Activated effector memory CD4-positive, alpha-beta T cell treated with Interleukin-2 at 50 U/mL for 16 hours (primary cell): ENCODE data around the gene NDUFA11.
A peak's percentile ranks its signal among the peaks of the same experiment; 100 is the strongest.

Experiments
- DNase-seq: peaks from one replicate; pipeline ENCODE4 v3.0.0-alpha.2; 2020

Gene NDUFA11

GRCh38 chr19:5903624-5904351 lies at the start of gene NDUFA11:
Gene NDUFA11, minus strand, starts transcription at chr19:5903790. Its CDS starts 82 bp downstream, at chr19:5903708.
- DNase-seq = peak; percentile 93

GRCh38 chr19:5953030-5953589 lies 49.5 kb upstream of the NDUFA11 start:
- no peak for DNase-seq

- DNase-seq = no peak
Observed at GRCh38 chr19:5952193-5953029, 48.8 kb upstream of the NDUFA11 start.

DNA sequence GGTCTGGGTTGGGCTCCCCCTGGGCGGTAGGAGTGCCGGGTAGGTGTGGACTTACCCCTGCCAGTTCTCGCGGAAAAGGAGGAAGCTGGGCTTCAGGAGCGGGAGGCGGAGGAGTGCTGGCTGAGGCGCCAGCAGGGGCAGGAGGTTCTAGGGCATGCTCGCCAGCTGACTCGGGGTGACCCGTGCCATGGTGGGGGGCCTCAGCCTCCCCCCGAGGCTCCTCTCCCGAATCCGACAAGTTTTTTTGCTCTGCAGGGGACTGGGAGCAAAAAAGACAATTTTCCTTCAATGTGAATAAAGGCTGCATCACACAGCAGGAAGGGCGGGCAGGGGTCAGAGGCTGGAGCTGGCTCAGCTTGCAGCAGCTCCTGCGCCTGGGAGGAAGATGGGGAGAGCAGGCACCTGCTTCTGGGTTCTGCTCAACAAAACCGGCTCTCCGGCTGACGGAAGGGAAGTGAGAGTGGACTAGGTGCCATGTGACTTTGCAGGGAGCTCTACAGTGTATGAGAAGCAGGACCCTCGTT lies 47.8 kb upstream of the NDUFA11 start:
- DNase-seq = no peak

DNA sequence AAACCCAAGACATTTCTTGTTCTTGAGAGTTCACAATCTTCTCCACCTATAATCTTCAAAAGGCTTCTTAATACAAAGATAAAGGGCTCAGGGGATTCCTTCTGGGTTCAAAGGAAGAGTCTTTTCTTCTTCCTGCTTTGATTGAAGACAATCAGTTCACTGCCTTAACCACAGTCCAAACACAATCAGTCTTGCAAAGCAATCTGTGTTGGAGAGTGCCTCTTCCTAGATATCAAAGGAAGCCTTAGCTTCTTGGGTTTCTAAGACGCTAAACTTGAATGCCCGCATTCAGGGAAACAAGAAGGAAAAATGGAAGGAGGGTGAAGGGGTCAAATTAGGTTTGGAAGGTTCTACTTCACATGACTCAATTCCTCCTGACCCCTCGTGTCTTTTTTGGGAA lies 47.2 kb upstream of the NDUFA11 start:
- no peak for DNase-seq

DNA sequence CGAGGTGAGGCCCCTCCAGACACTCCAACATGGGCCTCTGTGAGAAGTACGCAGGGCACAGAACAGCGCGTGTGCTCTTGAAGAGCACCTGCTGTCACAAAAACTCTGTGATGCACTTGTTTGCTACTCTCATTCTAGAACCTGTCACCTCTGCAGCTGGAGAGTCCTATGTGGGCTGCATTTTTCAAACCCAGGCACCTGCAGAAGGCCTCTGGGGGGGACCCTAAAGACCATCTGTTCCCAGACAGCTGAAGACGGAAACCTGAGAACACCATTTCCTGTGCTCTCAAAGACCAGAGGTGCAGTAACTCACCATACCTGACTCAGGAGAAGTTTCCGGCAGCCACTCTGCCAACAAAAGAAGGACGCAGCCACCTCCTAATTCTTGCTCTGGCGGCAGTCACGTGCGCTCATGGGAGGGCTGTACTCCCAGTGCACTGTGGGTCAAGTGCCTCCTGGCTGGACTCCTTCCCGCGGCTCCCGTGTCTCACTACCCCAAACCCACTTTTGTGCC lies 46.3 kb upstream of the NDUFA11 start:
- DNase-seq = peak; percentile 29

DNA sequence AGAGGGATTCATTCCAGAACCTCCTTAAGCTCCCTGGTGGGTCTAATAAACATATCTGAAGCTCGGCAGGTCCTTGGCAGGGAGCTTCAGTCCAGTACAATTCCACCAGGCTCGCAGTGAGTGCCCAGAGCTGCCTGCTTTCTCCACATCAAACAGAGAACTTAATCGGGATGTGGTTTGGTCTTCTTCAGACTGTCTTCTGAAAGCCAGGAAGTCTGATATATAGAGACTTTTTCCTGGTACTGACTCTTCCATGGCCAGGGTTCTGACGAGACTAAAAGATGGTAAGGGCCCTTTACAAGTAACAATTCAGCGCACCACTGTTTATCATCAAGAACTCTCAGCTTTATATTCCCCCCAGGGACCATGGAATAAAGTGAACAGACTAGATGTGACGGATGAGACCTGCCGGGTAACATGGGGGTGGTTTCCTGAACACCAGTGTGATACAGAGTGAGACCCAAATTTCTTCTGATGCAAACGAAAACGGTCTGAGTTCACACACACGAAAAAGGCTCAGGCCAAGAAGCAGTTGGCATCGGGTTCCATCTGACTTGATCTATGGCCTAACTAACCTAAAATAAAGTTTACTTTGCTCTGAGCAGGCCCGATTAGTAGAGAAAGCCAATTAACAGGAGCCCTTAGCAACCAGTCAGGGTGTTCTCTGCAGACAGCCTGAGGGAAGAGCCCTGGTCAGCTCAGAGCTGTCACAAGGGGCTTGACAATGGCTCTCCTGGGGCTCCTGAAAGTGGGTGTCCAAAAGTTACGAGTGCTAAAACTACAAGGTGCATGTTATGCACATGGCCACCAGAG lies 45.4 kb upstream of the NDUFA11 start:
- DNase-seq = no peak

DNA sequence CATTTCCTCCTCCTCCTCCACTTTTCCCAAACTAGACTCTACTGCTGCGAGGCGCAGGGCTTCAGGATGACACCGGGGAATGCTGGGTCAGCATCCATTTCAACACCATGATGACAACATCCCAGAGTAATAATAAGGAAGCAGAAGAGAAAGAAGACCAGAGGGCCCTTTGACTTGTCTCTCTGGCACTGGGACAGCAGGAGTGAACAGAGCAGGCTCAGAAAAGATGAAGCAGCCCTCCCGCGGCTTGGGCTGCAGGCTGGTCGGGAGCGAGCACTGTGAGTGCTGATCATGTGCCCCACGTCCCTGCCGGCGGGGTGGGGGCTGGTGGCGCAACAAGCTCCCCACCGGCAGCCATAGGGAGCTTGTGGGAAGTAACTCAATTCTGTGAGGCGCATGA lies 43.8 kb upstream of the NDUFA11 start:
- no peak for DNase-seq

- no peak for DNase-seq
Observed at GRCh38 chr19:5943623-5944022, 40.0 kb upstream of the NDUFA11 start.

GRCh38 chr19:5943045-5943444 lies 39.5 kb upstream of the NDUFA11 start:
- no peak for DNase-seq

DNA sequence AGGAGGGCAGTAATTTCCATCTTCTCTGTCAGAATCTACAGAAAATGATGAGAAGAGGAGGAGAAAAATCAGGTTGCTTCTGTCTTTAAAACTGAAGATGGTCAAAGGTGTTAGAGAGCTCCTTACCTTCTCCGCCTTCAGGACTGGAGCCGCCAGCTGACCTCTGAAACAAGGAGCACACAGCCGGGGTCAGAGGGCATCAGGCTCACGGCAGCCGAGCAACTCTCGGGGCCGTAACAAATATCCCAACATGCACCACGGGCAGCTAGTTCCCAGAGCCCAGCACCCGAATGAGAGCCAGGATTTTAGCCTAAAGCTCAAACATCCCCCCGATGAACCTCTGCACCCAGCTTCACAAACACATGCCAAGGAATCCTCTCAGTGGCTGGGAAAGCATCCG lies 38.1 kb upstream of the NDUFA11 start:
- no peak for DNase-seq

GRCh38 chr19:5940260-5941208 lies 36.9 kb upstream of the NDUFA11 start:
- no peak for DNase-seq

DNA sequence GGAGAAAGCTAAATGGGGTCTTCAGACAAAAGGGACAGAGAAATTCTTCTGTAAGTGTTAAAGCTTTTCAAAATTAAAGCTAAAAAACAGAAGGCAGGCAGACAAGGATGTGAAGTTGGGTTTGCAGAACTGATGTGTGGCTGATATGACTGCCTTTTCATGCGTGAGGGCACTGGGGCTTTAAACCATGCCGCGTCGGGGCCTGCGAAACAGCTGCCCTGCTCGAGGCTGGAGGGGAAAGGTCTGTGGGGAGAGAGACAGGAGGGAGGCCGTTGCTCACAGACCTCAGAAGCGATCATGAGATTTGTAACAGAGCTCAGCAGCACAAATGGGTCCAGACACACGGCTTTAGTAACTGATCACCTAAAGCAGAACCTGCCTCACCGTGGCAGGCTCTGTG lies 34.0 kb upstream of the NDUFA11 start:
- DNase-seq = no peak

- DNase-seq = no peak
Observed at GRCh38 chr19:5936292-5936592, 32.7 kb upstream of the NDUFA11 start.

DNA sequence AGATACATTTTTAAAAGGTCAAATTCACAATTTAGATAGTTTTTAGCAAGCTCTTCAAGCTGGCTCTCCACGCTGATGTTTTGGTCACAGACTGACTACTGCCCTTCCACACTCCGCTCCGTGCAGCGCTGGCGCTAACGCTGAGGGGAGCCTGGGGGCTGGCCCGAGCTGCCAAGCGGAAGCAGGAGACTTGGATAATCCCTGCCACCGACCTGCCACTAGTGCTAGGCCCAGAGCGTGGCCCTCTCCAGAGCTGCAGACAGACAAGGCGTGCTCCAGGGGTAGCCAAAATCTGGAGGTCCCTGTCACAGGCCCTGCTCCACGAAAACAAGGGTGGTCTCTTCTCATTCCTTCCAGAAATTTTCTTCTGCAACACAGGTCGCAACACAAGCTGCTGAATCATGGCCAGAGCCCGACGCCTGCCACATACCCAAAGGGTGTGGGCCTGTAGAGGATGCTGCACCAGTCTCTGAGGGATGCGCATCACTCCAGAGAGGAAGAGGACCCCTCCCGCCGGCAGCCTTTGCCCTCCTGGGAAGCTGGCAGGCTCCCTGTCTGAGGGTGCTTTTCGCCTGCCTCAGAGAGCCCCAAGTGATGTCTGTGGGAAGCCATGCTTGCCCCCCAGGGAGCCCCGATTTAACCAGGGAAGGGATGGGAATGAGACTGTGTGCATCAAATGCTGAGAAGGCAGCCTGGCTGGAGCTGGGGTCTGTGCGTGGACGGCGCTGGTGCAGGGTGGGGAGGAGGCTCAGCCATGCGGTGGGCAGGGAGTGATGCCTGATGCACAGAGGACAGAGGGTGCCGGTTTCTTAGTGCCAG lies 32.1 kb upstream of the NDUFA11 start:
- no peak for DNase-seq

DNA sequence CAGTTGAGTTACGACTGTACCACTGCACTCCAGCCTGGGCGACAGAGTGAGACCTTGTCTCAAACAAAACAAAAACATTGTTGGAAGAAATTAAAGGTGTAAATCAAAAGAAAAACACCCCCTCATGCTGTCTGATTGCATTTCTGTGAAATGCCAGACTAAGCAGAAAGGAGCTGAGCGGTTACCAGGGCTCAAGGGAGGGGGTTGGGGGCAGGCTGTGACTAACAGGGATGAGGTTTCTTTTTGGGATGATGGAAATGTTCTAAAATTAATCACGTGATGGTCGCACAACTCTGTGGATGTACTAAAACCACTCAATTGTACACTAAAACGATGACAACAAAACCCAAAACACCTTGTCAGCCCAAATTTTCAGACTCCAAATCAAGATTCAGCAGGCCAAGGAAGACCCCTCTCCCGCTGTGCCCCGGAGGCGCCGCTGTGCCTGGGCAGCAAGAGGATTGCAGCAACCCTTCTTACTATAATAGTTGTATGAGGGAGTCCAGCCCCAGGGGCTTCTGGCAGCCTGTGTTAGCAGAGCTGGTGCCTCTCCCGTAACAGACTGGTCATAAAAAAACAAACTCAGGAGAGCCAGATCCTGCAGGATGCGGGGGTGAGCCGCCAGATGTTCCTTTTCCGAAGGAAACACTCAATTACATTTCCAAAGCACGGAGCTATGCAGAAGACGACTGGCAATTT lies 31.3 kb upstream of the NDUFA11 start:
- no peak for DNase-seq

DNA sequence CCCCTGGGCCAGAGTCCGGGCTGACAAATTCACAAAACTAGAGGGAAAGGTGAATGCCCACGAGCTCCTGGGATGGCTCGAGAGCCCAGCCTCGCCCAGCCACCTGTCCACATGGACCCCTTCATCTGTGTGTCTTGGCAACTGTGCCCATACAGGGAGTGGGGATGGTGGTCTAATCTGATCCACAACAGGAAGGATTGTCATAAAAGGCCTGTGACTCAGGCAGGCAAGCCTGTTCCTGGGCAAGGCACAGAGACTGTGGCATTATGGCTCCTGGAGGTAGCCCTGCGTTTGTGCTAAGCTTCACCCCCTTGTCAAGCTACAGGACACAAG lies 30.4 kb upstream of the NDUFA11 start:
- no peak for DNase-seq

DNA sequence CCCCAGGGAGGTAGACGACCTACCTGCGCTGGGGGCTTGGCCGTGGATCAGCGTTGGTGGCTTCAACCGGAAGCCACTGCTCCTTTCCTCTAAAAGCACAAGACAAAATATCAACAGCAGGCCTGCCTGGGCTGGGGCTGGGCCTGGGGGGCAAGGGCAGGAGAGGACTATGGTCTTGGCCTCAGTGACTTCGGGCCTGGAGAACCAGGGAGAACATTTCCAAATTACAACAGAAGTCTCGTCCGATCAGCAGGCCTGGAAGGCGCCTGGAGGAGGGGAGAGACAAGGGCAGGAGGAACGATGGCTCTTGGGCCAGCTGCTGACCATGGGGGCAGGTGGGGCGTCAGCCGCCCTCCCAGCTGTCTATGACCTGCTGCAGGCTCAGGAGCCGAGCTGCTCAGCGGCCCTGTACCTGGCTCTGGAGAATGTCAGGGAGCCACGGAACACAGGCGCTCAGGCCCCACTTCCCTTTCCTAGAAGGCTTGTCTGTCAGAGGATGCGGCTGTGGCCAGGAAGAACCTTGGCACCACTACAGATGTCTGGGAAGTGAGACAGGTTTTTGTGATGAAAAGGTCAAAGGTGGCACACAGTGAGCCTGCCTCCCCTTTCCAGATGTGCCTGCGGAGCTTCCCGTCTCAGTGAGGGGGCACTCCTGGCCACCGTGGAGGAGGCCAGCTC lies 29.9 kb upstream of the NDUFA11 start:
- no peak for DNase-seq

GRCh38 chr19:5932609-5933262 lies 29.1 kb upstream of the NDUFA11 start:
- DNase-seq = no peak
